Activated CD4-positive, alpha-beta T cell treated with anti-CD3 and anti-CD28 coated beads for 24 hours (primary cell): Measurements from ENCODE around the gene OFD1.

Experiments used
- DNase-seq, 2 donors: peaks; one replicate each; pipeline ENCODE4 v3.0.0-alpha.2; 2020; ENCODE audit warnings: low read depth in 2 of 2

Gene OFD1

GRCh38 chrX:13794417-13794816, 59.9 kb downstream of the OFD1 start:
- DNase-seq = no peak

- no peak for DNase-seq
Measured at GRCh38 chrX:13797512-13797911, 63.0 kb downstream of the OFD1 start.

GRCh38 chrX:13798184-13798583, 63.6 kb downstream of the OFD1 start:
- no peak for DNase-seq

GRCh38 chrX:13803116-13803515, 68.6 kb downstream of the OFD1 start:
- DNase-seq = no peak

- no peak for DNase-seq
Measured at GRCh38 chrX:13805241-13805640, 70.7 kb downstream of the OFD1 start.

- no peak for DNase-seq
Measured at GRCh38 chrX:13808293-13808692, 73.7 kb downstream of the OFD1 start.

GRCh38 chrX:13808865-13809264, 74.3 kb downstream of the OFD1 start:
- DNase-seq = no peak

GRCh38 chrX:13815664-13816063, 81.1 kb downstream of the OFD1 start:
- no peak for DNase-seq

GRCh38 chrX:13816176-13816575, 81.6 kb downstream of the OFD1 start:
- DNase-seq = no peak

GRCh38 chrX:13816643-13817627, 82.4 kb downstream of the OFD1 start, which contains the start of gene GPM6B:
Gene GPM6B, minus strand, starts transcription at chrX:13817093. Its CDS starts 189 bp downstream, at chrX:13816904.
- no peak for DNase-seq
